ENCODE results near the gene TCEAL9. TPM values are rescaled to one million over a fixed set of nuclear protein-coding genes. Genes with fewer than 3 reads are reported as not detected.

TCEAL9 gene
- total and polyA plus RNA-seq, 2 of the 8 experiments (the other 6 are each of a cell fraction or from before 2014, with no cell fraction given) = 22.2 to 36.8 TPM

DNA sequence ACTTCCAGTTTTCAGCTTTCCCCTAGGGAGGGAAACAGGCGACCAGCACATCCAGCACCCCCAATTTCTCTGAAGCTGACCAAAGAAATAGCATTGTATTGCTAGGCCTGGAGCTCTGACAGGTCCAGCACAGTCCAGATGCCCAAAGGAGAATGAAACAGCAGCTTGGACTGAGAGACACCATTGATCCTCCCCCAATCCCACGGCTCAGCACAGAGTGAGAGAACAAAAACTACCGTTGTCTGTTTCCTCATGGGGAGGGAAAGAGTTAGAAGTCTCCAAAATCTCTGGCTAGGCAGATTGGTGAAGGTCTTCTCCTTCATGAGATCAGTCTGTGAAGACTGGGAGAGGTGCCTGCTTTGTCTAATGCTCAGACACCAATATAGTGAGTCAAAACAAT lies 17.6 kb upstream of the TCEAL9 start:
- H3K4me3 ChIP-seq (ENCODE audit: extremely low read depth in 1 of 4, insufficient read depth in 2 of 4, low read depth in 3 of 4, low read length in 4 of 4) = no peak overlapping the region
- H2BK120ac ChIP-seq (replicated peaks; ENCODE audit: low read depth, low read length) = no peak overlapping the region
- no peak overlapping the region for H3K4ac ChIP-seq (replicated peaks; ENCODE audit: insufficient read length, low read depth, low read length)
- no peak overlapping the region for H4K5ac ChIP-seq (ENCODE audit: insufficient read length, low read depth, low read length)
- H3K36me3 ChIP-seq (ENCODE audit: control insufficient read depth in 2 of 4, insufficient read depth in 4 of 4, low read length in 3 of 4) = no peaks in the 10 kb centered on the region
- H3K23ac ChIP-seq (ENCODE audit: insufficient read length) = no peak overlapping the region
- TF ChIP-seq SP1 (IDR thresholded peaks at IDR 0.05; ENCODE audit: low read depth, low read length) = no peak
- no peak for TF ChIP-seq PHF8 (conservative IDR thresholded peaks at IDR 0.05; ENCODE audit: low read depth, low read length)
- no peak for TF ChIP-seq RFX5 (IDR thresholded peaks at IDR 0.05; ENCODE audit: borderline replicate concordance, low read depth, low read length)
- no peak for TF ChIP-seq TEAD4 (IDR thresholded peaks at IDR 0.05; ENCODE audit: low read depth, low read length)
- TF ChIP-seq, protein P1, sequence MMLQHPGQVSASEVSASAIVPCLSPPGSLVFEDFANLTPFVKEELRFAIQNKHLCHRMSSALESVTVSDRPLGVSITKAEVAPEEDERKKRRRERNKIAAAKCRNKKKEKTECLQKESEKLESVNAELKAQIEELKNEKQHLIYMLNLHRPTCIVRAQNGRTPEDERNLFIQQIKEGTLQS (IDR thresholded peaks at IDR 0.05; ENCODE audit: insufficient read depth, low read depth, low read length) = no peak
- TF ChIP-seq, protein P2, sequence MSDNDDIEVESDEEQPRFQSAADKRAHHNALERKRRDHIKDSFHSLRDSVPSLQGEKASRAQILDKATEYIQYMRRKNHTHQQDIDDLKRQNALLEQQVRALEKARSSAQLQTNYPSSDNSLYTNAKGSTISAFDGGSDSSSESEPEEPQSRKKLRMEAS (IDR thresholded peaks at IDR 0.05) = no peak
- TF ChIP-seq CBX5 (IDR thresholded peaks at IDR 0.05; ENCODE audit: low read depth, low read length) = no peak
- H3K79me2 ChIP-seq (ENCODE audit: control insufficient read depth in 1 of 2, insufficient read depth in 2 of 2, low read length in 2 of 2) = no peaks in the 10 kb centered on the region
- H3K18ac ChIP-seq (ENCODE audit: extremely low read depth, low read length) = no peak overlapping the region
- no peaks in the 10 kb centered on the region for H3K9me3 ChIP-seq (ENCODE audit: insufficient read depth in 2 of 2, low read depth in 1 of 2, low read length in 1 of 2)
- H3K4me1 ChIP-seq (replicated peaks in 1 of 4; ENCODE audit: control insufficient read depth in 3 of 4, insufficient read depth in 4 of 4, low read length in 3 of 4) = no peaks in the 10 kb centered on the region
- H3K27me3 ChIP-seq (replicated peaks in 1 of 4; ENCODE audit: control insufficient read depth in 3 of 4, extremely low read depth in 1 of 4, insufficient read depth in 3 of 4, low read length in 3 of 4) = no peaks in the 10 kb centered on the region
- ChIA-PET CTCF (ENCODE audit: partially characterized antibody) (interaction anchor here (0.6 to 2.7 kb wide), 4 partner anchors 125 to 1220 kb away, joined by 3 to 15 read pairs (median 4); no protein-coding TSS in a partner anchor), POLR2A (ENCODE audit: partially characterized antibody) (interaction anchor here (0.8 kb wide), 1 partner anchor 85 kb away, joined by 3 read pairs; no protein-coding TSS in a partner anchor)
- H4K91ac ChIP-seq (replicated peaks; ENCODE audit: insufficient read length, low read length) = no peak overlapping the region
- no peak overlapping the region for H3K14ac ChIP-seq (ENCODE audit: insufficient read length)
- no peak overlapping the region for H3K27ac ChIP-seq (ENCODE audit: low read depth, low read length)
- no peak overlapping the region for H4K8ac ChIP-seq (ENCODE audit: extremely low read depth, insufficient read depth, low read length)
- no peak for DNase-seq (ENCODE audit: low read depth in 1 of 2, low spot score in 2 of 2)
- WGBS, 2 experiments (ENCODE audit: extremely low coverage in 1 of 2, insufficient coverage in 1 of 2, insufficient read length in 1 of 2, insufficient replicate concordance in 2 of 2, low coverage in 1 of 2, low lambda C conversion rate in 2 of 2, missing lambda C conversion rate in 1 of 2) = 79% methylated on average over 3 of the region's 3 CpGs; no CpG with 5 or more reads in 1 of the 2 experiments
- H3K4me2 ChIP-seq (ENCODE audit: insufficient read depth in 1 of 2, low read depth in 2 of 2, low read length in 2 of 2) = no peak overlapping the region
- H2AFZ ChIP-seq (ENCODE audit: low read length) = no peak overlapping the region; the same call in 1 of the 2 replicates
- no peaks in the 10 kb centered on the region for H3K79me1 ChIP-seq (ENCODE audit: low read depth, low read length)
- no peak overlapping the region for H2BK5ac ChIP-seq (ENCODE audit: low read depth, low read length)
- H3K9ac ChIP-seq (replicated peaks in 1 of 4; ENCODE audit: extremely low read depth in 1 of 4, low read depth in 3 of 4, low read length in 3 of 4) = no peak overlapping the region
- no peak overlapping the region for H2BK15ac ChIP-seq (ENCODE audit: low read length)
- H4K20me1 ChIP-seq (replicated peaks in 1 of 2; ENCODE audit: control insufficient read depth in 1 of 2, insufficient read depth in 2 of 2, low read length in 2 of 2) = no peaks in the 10 kb centered on the region
- no peak overlapping the region for H2BK12ac ChIP-seq (ENCODE audit: low read depth, low read length)
- FAIRE-seq = no peak
- no peak overlapping the region for H3K56ac ChIP-seq (replicated peaks; ENCODE audit: insufficient read length, low read depth, low read length)
- no peaks in the 10 kb centered on the region for H3K23me2 ChIP-seq (ENCODE audit: low read depth, low read length)
- no peak overlapping the region for H2BK20ac ChIP-seq (ENCODE audit: low read length)
- no peak overlapping the region for H2AK5ac ChIP-seq (ENCODE audit: low read depth, low read length)
